ENCODE measurements around the gene RBM47.

RBM47 gene

DNA sequence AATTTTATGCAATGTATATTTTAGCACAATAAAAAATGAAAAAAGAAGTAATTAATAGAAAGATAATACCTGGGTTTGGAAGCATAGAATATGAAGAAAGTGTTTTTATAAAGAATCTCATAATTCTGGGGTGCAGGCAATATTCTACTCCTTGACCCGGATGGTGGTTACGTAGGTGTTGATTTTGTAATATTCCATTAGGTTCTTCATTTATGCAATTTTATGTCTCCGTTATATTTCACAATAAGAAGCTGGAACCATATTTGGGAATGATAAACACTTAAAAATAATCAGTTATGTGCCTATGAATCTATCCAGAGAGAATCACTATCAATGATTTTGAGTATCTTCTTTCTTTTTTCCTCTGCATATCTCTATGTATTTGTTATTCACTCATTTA, 256.0 kb downstream of the RBM47 start:
- TF ChIP-seq, protein P1, sequence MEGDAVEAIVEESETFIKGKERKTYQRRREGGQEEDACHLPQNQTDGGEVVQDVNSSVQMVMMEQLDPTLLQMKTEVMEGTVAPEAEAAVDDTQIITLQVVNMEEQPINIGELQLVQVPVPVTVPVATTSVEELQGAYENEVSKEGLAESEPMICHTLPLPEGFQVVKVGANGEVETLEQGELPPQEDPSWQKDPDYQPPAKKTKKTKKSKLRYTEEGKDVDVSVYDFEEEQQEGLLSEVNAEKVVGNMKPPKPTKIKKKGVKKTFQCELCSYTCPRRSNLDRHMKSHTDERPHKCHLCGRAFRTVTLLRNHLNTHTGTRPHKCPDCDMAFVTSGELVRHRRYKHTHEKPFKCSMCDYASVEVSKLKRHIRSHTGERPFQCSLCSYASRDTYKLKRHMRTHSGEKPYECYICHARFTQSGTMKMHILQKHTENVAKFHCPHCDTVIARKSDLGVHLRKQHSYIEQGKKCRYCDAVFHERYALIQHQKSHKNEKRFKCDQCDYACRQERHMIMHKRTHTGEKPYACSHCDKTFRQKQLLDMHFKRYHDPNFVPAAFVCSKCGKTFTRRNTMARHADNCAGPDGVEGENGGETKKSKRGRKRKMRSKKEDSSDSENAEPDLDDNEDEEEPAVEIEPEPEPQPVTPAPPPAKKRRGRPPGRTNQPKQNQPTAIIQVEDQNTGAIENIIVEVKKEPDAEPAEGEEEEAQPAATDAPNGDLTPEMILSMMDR (IDR thresholded peaks at IDR 0.05; ENCODE audit: insufficient read depth, low read depth, low read length, missing control alignments): no peak
- no peak for DNase-seq (ENCODE audit: low read depth)
- H3K4me3 ChIP-seq (ENCODE audit: low read depth, low read length): no peak overlapping the region
